CD4-positive, alpha-beta T cell treated with Interferon alpha-2 for 1 hour (primary cell): Measurements from ENCODE around the gene AVEN.
"Not testable (repeated sequence)": the region's sequence is repeated elsewhere in the genome, so short reads cannot be mapped to it uniquely, and the experiment has no call there.

Experiments
- DNase-seq, 2 donors: peaks; one replicate each; pipeline ENCODE4 v3.0.0-alpha.2; 2020 to 2022

The AVEN gene

DNA sequence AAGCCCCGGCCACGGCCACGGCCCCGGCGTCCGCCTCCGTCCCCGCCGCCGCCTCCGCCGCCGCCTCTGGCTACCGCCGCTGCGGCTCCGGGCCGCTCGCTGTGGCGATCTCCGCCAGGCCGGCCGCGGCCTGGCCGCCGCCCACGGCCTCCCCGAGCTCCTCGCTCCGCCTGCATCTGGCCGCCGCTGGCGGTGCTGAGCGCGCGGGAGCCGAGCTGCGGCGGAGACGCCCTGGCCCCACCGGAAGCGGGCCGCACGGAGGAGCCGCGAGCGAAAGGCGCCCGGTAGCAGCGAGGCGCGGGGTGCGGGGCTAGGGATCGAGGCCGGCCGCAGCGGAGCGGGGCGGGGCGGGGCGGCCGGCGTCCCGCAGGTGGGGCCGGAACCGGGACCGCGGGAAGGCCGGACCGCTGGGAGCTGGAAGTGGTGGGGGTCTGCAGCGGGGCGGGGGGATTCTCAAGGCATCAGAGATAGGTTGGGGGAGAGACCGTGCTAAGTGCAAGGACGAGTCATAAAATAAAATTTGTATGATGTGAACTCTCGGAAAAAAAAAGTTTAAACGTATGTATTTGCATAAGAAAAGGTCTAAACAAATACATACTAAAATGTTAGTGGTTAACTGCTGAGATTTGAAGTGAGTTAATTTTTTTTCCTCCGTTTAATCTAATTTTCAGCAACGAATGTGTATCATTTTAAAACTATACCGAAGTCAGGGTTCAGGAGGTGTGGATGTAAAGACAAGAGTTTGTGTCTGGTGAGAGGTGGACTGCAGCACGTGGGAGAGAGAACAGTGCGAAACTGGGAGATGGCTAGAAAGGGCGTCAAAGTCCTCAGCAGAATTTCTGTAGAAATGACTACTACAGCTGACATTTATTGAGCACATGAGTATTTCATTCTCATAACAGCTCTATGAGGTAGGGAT, at the start of gene AVEN:
Gene AVEN (minus strand): TSS at position 334 of the 919 bp plus-strand sequence. CDS start 158 bp downstream, at position 176.
- peak; percentile 38 to 65 for DNase-seq

DNA sequence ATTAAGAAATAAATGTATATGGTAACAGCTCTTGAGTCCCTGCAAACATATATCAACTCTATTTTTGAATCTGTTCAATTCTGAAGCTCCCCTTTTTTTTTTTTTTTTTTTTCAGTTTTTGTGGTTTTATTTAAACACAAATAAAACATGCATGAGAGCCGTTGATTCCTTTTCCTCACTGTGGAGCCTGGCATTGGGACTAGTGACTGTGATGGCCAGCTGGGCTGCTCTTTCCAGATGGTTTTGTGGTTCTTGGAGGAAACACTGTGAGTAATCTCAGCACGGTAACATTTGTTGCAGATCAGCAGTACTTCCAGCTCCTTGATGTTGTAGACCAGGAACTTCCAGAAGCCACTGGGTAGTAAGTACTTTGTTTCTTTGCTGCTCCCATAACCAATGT, 46.7 kb upstream of the AVEN start:
- DNase-seq: no peak

GRCh38 chr15:34084086-34084485, 45.1 kb upstream of the AVEN start:
- no peak for DNase-seq

- DNase-seq: no peak
Observed at GRCh38 chr15:34079904-34080303, 40.9 kb upstream of the AVEN start.

DNA sequence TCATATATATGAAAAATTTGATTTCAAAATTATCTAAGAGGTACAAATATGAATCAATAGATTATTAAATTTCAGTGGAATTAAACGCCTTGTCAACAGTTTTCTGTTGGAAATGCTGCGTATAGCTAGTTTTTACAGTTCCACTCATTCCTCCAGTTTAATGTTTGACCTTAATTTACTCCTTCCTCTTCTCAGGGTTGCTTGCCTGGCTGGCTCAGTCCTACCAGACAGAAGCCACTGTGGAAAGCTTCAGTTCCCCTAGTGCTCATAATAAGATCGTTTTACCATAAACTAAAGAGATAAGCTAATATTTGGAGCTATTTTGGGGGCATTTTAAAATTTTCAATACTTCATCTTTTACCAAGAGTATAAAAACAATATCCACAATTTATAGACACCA, 39.9 kb upstream of the AVEN start:
- DNase-seq: no peak

DNA sequence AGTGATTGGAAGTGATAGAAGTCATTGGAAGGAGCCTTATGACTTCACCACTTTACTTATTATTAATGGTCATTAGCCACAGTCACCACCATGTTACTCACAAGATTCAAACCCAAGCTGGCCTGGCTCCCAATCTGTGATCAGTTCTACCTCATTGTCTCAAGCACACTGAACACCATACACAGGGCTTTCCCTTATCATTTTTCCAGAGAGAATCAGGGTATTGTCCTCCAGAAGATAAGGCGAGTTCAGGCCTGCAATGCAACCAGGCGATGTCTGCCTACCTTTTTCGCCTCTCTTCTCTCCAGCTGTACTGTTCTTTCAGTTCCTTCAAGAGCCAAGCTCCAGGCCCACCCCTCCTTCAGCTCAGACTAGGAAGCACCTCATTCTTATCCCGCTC, 37.8 kb upstream of the AVEN start:
- DNase-seq: no peak

DNA sequence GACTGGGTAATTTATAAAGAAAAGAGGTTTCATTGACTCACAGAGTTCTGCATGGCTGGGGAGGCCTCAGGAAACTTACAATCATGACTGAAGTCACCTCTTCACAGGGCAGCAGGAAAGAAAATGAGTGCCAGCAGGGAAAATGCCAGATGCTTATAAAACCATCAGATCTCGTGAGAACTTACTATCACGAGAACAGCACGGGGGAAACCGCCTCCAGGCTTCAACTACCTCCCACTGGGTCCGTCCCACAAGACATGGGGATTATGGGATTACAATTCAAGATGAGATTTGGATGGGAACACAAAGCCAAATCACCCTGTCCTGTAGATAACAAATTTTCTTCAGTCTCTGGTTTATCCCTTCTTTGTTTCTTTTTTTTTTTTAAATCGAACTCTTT, 31.0 kb upstream of the AVEN start:
- DNase-seq: no peak

DNA sequence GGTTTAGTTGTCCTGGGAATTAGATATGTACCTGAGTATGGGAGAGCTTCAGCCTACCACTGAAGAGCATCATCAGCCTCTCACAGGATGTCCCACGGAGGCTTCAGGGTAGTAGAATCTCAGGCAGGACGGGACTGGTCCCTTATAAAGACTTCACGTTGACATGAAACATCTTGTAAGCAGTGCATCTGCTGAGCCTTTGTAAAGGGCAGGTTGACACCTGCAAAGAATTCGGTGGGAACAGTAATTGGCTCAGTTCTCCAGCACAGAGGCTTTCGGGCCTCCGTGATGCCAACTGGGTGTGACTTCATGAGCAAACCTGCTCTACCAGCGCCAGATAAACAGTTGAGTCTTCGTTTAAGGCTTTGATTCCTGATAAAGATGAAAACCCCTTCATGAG, 26.9 kb upstream of the AVEN start:
- no peak for DNase-seq

GRCh38 chr15:34065261-34065660, 26.3 kb upstream of the AVEN start:
- no peak for DNase-seq

- no peak for DNase-seq
Observed at GRCh38 chr15:34064438-34064837, 25.4 kb upstream of the AVEN start.

DNA sequence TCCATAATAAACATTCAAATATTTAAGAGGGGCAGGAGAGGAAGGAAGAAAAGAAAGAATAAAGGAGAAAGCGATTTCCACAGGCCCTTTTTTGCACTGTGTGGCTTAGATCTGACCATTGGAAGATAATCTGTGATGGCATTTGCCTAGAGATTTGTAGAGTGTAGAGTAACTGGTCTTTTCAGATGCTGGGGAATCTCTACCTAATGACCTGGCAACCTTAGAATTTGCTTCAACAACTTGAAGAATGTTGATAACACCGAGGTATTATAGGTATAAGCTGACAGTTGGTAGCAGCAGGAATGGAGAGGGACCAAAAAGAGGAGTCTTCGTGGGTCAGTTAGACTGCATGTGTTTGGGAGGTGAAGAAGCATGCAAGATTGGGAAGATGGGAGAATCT, 20.9 kb upstream of the AVEN start:
- no peak for DNase-seq

- DNase-seq: no peak
Observed at GRCh38 chr15:34059476-34059875, 20.5 kb upstream of the AVEN start.

DNA sequence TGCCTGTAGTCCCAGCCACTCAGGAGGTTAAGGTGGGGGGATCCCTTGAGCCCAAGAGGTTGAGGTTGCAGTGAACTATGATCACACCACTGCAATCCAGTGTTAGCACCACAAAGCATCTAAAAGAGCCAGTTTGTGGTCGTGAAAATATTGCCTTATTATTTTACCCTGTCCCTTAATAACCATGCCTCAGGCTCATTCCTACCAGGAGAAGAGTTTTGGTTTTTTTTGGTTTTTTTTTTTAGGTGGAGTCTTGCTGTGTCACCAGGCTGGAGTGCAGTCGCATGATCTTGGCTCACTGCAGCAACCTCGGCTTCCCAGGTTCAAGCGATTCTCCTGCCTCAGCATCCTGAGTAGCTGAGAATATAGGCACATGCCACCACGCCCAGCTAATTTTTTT, 17.9 kb upstream of the AVEN start:
- DNase-seq: no peak

DNA sequence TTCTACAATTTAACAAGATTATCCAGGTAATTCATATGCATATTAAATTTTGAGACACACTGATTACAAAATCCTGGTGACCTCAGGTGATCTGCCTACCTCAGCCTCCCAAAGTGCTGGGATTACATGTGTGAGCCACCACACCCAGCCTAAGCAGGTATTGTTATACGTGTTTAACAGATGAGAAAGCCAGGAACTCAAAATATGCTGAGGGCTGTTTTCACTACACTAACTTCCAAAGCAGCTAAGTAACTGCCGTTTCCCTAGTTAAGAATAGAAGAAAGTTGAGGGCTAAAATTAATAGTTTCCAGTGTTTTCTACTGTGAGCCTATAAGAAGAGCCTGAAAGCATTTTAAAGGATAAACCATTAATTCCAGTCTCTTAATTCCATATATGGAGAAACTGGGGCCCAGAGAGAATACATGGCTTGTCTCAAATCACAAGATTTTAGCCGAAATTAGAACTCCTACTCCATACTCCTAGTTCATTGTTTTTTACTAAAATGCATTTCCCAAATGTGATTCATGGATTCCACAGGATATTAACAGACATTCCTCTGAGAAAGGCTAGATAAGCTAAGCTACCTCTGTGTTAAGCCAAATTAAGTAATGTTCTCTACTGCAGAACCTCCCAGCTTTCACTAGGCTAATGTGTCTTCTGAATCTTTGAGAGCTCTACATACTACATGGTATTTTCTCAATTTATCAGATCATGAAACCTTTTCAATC, 17.0 kb upstream of the AVEN start:
- DNase-seq: no peak

- no peak for DNase-seq
Observed at GRCh38 chr15:34054081-34054707, 15.2 kb upstream of the AVEN start.

DNA sequence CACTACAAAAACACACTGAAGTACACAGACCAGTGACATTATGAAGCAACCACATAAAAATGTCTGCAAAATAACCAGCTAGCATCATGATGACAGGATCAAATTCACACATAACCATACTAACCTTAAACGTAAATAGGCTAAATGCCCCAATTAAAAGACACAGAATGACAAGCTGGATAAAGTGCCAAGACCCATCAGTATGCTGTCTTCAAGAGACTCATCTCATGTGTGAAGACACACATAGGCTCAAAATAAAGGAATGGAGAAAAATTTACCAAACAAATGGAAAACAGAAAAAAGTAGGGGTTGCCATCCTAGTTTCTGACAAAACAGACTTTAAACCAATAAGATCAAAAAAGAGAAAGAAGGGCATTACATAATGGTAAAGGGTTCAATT, 11.4 kb upstream of the AVEN start:
- DNase-seq: not testable (repeated sequence)

- no peak for DNase-seq
Observed at GRCh38 chr15:34049112-34049511, 10.1 kb upstream of the AVEN start.

DNA sequence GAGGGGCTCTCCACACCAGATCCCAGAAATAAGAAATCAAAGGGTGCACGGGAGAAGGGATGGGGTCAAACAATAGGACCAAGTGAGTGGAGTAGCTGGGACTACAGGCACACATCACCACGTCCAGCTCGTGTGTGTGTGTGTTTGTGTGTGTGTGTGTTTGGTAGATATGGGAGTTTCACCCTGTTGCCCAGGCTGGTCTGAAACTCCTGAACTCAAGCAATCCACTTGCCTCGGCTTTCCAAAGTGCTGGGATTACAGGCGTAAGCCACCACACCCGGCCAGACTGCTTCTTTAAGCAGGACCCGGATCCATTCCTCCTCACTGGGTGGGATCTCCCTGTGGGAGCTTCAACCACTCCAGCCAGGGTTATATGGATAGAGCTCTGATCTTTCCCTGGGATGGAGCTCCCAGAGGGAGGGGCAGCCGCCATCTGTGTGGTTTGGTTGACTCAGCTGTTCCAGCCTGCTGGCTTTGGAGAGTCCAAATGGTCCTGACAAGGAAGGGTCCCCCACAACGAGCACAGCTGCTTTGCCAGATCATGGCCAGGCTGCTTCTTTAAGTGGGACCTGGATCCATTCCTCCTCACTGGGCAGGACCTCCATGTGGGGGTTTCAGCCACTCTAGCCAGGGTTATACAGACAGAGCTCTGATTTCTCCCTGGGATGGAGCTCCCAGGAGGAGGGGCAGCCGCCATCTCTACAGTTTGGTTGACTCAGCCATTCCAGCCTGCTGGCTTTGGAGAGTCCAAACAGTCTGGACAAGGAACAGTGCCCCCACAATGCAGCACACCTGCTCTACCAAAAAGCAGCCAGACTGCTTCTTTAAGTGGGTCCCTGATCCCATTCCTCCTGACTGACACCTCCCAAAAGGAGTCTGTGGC, 9.1 kb upstream of the AVEN start:
- DNase-seq: no peak

DNA sequence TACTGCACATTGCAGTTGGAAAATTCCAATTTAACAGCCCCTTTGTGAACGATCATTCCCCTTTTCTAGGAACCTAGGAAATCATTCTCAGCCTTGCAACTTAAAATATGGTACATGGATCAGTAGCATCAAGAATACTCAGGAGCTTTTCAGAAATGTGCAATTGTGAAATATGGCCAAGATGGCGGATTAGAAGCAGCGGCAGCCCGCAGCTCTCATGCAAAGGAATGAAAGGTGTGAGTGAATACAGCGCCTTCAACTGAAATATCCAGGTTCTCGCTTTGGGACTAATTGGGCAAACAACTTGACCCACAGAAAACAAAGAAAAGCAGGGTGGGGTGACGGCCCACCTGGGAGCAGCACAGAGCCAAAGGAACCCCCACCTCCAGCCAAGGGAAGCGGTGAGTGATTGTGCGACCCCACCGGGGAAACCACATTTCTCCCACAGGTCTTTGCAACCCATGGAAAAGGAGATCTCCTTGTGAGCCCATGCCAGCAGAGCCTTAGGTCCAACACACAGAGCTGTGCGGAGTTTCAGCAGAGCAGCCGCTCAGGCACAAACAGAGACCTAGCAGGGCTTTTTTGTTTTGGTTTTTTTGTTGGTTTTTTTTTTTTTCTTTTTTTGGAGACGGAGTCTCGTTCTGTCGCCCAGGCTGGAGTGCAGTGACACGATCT, 7.6 kb upstream of the AVEN start:
- DNase-seq: no peak

DNA sequence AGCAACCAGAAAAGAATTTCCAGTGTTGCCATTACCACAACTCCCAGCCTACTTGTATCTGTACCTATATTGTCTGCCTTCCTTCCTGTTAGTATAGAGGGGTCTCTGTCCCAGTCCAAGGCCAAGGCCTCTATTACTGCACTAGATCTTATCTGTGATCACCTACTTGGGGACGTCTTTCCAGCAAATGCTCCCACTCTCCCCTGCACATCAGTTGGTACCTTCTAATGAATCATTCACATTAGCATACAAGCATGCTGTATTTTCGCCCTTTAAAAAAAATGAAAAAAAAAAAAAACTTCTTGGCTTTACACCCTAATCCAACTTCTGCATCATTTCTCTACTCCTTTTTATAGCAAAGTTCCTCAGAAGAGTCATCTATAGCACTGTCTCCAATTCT, 4.8 kb upstream of the AVEN start:
- no peak for DNase-seq

GRCh38 chr15:34043391-34043790, 4.4 kb upstream of the AVEN start:
- no peak for DNase-seq

DNA sequence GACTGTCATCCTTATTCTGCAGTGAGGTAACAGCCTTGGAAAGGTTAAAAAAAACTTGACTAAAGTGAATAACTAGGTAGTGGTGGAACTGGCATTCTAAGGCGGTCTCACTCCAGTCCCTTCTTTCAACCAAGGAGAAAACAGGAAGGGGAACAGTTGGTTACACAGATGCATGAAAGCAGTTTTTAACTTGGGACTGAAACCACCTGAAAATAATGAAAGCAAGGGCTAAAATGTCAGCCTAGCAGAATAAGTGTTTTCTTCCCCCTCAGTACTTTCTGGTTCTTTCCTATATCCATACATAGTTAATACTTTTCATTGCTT, 748 bp upstream of the AVEN start:
- no peak for DNase-seq
